SIG-M5 (cell line): ENCODE data around the gene CHRNA5.
"Not testable (repeated sequence)": the region's sequence is repeated elsewhere in the genome, so short reads cannot be mapped to it uniquely, and the experiment has no call there.

Experiments
- DNase-seq: peaks from one replicate; lab custom pipeline; 2025; lab: John Stamatoyannopoulos, UW

The CHRNA5 gene

GRCh38 chr15:78565951-78566774, 843 bp downstream of the CHRNA5 start:
- DNase-seq: no peak

DNA sequence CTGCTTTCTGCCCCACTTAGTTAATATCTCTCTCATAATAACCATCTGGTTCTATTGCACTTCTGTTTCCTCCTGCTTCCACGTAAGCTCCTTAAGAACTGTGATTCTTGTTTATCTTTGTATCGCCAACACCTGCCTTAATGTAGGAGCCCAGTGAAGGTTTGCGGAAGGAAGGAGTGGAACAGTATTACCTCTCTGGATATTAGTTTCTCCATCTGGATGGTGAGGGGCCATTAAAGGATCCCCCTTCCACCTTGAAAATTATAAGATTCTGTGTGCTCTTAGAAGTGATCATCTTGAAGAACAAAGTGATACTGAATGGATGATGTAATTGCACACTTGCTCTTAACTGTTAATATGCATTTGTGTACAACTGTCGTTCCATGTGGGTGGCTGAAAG, 2.2 kb downstream of the CHRNA5 start:
- DNase-seq: no peak

DNA sequence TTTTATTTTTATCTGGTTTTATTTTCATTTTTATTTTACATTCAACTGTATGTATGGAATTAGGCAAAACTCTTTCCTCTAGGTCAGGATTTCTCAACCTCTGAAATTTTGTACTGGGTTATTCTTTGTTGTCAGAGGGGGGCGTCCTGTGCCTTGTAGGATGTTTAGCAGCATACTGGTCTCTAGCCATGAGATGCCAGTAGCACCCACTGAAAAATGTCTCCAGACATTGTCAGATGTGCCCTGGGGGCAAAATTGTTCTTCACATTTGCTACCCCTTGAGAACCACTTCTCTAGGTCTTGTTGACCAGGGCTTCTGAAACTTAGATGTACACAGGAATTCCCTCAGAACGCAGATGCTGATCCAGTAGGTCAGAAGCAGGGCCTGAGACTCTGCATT, 5.4 kb downstream of the CHRNA5 start:
- no peak for DNase-seq

DNA sequence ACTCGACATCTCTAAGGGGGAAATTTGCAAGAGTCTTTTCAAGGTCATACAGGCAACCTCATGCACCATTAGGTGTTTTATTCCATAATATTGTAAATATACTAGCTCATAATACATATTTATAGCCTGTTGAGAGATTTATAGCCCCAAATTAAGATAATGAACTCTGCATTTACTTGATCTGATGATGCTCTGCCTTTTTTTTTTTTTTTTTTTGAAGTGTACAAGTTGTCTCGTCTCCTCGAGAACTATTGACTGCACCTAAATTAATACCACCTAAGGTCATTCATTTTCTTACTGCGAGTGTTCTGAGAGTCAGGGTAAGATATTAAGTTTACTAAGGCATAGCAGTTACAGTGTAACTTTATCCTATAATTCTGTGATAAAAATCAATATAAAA, 6.1 kb downstream of the CHRNA5 start:
- no peak for DNase-seq

- DNase-seq: no peak
Observed at GRCh38 chr15:78573416-78573815, 8.1 kb downstream of the CHRNA5 start.

DNA sequence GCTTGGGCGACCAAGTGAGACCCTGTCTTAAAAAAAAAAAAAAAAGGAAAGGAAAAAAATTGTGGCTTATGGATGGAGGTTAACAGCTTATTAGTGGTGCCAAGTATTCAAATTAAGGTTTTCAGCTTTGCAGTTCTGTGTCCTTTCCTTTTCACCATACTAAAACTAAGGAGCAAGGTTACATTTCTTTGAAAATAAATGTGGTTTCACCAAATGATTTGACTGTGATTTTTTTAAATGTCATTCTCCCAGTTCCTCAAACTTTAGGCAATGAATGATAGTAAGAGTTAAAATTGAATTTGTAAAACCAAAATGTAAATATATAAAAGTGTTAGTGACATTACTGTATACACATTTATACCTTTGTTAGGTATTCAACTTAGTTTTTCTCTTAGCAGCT, 9.6 kb downstream of the CHRNA5 start:
- DNase-seq: no peak

DNA sequence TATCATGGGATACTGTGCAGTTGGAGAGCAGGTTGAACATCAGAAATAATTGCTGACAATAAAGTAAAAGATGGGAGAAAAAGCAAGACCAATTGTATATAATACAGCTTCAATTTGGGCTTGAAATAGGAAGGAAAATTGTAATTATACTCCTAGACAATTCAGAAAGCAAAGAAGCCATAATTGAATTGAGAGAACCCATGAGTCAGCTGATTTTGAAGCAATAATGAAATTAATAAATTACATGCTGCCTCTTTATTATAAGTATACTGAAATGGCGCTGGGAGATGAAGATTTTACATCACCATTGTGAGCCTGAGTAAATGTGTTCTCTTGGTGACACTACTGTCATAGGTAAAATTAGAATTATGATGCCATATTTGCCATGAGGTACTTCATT, 32.3 kb downstream of the CHRNA5 start:
- no peak for DNase-seq

GRCh38 chr15:78598348-78598747, 33.0 kb downstream of the CHRNA5 start:
- no peak for DNase-seq

- DNase-seq: no peak
Observed at GRCh38 chr15:78599189-78599588, 33.9 kb downstream of the CHRNA5 start.

- no peak for DNase-seq
Observed at GRCh38 chr15:78603467-78603866, 38.1 kb downstream of the CHRNA5 start.

DNA sequence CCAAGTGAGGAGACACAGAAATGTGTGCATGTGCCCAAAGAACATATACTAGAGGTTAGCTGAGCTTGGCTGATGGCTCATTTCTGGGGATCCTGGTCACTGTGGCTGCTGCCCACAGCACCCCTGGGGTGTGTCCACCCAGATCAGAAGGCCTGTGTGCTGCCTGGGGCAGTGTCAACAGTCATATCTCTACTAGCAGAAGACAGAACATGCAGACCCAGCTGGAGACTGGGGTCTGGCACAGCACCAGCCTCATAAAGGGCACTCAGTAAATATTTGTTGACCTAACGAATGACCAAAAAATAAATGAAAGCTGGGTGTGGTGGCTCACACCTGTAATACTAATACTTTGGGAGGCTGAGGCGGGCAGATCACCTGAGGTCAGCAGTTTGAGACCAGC, 39.1 kb downstream of the CHRNA5 start:
- DNase-seq: no peak

DNA sequence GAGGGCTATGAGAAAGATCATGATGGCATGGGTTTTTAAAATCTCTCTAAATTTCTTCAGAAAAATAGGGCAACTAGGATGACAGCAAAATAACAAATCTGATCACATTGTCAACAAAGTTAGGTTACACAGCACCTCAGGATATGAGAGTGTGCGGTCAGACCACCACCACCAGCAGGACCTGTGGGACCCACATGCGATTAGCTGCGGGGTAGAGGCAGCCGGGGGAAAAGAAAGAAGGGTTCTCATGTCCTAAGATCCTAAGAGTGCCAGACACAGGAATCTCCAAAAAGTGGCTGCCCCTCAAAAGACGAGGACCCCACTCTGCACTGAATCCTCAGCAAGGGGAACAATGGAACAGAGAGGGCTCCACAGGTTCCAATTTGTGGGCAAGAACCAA, 39.9 kb downstream of the CHRNA5 start:
- no peak for DNase-seq

DNA sequence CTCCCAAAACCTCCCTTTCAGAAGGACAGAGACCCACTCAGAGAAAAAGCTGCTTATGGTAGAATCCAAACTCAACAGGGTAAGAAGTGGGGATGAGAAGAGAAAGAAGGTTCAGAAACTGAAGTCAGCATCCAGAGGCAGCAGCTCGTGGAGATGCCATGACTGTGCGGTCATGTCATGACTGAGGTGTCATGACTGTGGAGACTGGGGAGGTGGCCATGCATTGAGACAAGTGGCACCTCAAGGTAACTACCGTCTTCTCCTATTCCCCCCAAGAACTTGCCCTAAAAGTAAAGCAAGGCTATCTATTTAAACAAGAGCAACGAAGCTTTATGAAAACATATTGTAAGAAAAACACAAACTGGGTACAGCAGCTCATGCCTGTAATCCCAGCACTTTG, 40.4 kb downstream of the CHRNA5 start:
- no peak for DNase-seq

GRCh38 chr15:78609551-78609950, 44.2 kb downstream of the CHRNA5 start:
- not testable (repeated sequence) for DNase-seq

DNA sequence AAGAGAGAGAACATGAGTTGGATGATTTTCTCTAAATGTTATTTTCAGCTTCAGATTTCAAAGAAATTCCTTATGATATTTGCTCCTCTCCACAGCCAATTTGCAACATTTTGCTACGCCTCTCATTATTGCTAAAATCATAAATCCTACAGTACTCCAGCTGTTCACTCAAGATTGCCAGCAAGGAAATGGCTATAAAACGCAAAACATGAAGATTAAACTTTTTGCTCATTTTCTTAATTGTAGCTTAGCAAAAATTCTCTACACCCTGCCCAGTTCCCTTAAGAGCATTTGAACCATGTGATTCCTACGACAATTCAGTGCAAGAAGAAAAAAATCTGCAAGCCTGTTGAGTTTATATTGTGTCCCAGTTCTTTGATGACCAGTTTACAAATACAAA, 48.7 kb downstream of the CHRNA5 start:
- no peak for DNase-seq

DNA sequence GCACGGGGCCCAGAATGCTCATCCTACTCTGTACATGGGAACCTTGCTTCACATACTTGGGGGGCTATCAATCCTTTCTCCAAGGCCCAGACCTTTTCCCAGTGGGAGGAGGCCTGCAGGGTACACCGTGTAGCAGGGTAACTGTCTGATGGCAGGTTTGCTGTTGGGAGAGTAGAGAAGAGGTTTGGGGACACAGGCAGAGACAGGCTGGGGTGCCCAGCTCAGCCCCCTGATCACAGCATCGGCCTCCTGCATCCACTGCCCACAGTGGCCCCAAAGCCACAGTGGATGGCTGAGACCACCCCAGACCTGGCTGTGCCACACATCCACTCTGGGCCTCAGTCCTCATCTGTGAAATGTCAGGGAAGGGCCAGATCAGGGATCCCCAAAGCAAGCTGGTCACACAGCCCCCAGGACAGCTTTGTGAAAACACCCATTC, 49.9 kb downstream of the CHRNA5 start:
- DNase-seq: no peak

DNA sequence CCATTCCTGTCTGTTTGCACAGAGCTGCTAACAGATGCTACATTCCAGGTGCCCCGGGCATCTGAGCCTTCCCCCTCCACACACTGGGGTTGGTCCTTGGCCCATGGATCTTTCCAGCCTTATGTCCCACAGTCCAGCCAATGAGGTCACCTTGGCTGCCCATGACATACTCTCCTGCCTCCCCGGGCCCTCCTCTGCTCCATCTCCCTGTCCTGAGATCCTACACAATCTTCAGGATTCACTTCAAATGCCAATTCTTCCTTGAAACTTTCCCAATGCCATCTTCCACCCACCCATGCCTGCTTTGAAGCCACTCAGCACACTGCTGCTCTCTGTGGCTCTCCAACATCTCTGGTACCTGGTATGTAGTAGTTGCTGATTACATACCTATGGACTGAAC, 51.2 kb downstream of the CHRNA5 start:
- DNase-seq: no peak

- DNase-seq: no peak
Observed at GRCh38 chr15:78617076-78617475, 51.8 kb downstream of the CHRNA5 start.

DNA sequence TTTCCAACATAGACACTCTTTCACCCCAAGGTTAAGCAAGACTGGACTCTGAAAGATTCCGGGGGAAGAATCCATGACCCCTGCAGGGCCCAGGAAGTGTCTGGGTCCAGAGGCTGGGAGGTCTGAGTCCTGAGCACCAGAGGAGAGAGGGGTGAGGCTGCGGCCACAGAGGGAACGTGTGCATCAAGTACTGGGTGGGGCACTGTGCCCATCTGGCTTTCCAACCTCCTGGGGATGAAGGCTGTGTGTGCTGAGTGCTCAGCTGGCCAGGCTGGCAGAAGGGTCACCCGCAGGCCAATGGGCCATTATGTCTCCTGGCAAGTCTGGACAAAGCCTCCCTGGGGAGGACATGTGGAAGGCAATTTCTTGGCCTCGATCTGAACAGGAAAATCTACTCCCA, 52.2 kb downstream of the CHRNA5 start:
- no peak for DNase-seq

DNA sequence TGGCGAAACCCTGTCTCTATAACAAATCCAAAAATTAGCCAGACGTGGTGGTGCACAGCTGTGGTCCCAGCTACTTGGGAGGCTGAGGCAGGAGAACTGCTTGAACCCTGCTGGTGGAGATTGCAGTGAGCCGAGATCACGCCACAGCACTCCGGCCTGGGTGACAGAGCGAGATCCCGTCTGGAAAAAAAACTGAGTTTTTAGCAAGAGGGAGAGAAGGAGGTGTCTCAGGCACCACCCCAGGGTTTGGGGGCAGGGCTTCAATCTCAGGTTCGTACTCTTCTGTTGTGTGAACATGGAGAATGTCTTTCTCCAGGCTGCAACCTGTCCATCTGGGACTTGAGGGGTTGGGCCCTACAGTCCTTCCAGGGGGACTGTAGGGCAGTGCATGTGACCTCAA, 52.7 kb downstream of the CHRNA5 start:
- DNase-seq: no peak

- peak; percentile 25 for DNase-seq
Observed at GRCh38 chr15:78618490-78618934, 53.2 kb downstream of the CHRNA5 start.

GRCh38 chr15:78619022-78619950, 54.0 kb downstream of the CHRNA5 start:
- no peak for DNase-seq

- no peak for DNase-seq
Observed at GRCh38 chr15:78620021-78620526, 54.8 kb downstream of the CHRNA5 start.
